CD4-positive, alpha-beta T cell treated with Interleukin-4 for 1 hour (primary cell): ENCODE measurements around the gene NATD1.

ENCODE experiments used
- DNase-seq, 2 donors: peaks; one replicate each; pipeline ENCODE4 v3.0.0-alpha.2; 2020 to 2022

The NATD1 gene

GRCh38 chr17:21289902-21290571 is 36.8 kb upstream of the NATD1 start:
- DNase-seq: no peak

- no peak for DNase-seq
Observed at GRCh38 chr17:21289175-21289901, 36.1 kb upstream of the NATD1 start.

GRCh38 chr17:21288571-21289017 is 35.4 kb upstream of the NATD1 start:
- DNase-seq: peak; percentile 31 to 41

GRCh38 chr17:21287703-21288449 is 34.7 kb upstream of the NATD1 start:
- DNase-seq: peak; percentile 96 to 97

GRCh38 chr17:21286909-21287702 is 33.9 kb upstream of the NATD1 start:
- no peak for DNase-seq

- DNase-seq: peak in 1 of 2 donors; percentile 68
Observed at GRCh38 chr17:21286066-21286770, 33.0 kb upstream of the NATD1 start.

GRCh38 chr17:21285164-21286065 is 32.2 kb upstream of the NATD1 start:
- DNase-seq: no peak

GRCh38 chr17:21284319-21285163 is 31.3 kb upstream of the NATD1 start, which contains the start of gene MAP2K3:
TSS of gene MAP2K3 (plus strand) at chr17:21284711. CDS start at chr17:21284921, 210 bp downstream.
- peak; percentile 98 for DNase-seq

GRCh38 chr17:21283482-21284318 is 30.5 kb upstream of the NATD1 start:
- DNase-seq: no peak

- no peak for DNase-seq
Observed at GRCh38 chr17:21282850-21283249, 29.6 kb upstream of the NATD1 start.

GRCh38 chr17:21282231-21282630 is 29.0 kb upstream of the NATD1 start:
- DNase-seq: no peak

- peak; percentile 88 to 89 for DNase-seq
Observed at GRCh38 chr17:21280081-21280518, 26.9 kb upstream of the NATD1 start.

GRCh38 chr17:21279582-21279981 is 26.4 kb upstream of the NATD1 start:
- DNase-seq: no peak

GRCh38 chr17:21279198-21279535 is 26.0 kb upstream of the NATD1 start:
- no peak for DNase-seq

- peak; percentile 50 to 69 for DNase-seq
Observed at GRCh38 chr17:21278450-21279197, 25.4 kb upstream of the NATD1 start.

- DNase-seq: no peak
Observed at GRCh38 chr17:21277332-21277731, 24.1 kb upstream of the NATD1 start.

- no peak for DNase-seq
Observed at GRCh38 chr17:21276264-21276588, 23.0 kb upstream of the NATD1 start.

GRCh38 chr17:21275579-21276263 is 22.5 kb upstream of the NATD1 start:
- DNase-seq: peak; percentile 93 to 94
